Measurements from ENCODE around the gene TOMM7. TPM values are rescaled to one million over a fixed set of nuclear protein-coding genes. Genes with fewer than 3 reads are reported as not detected.
"Not testable (repeated sequence)": the region's sequence is repeated elsewhere in the genome, so short reads cannot be mapped to it uniquely, and the experiment has no call there.

Gene TOMM7
- total RNA-seq, 1 donor from 2014 or later = 650 TPM

DNA sequence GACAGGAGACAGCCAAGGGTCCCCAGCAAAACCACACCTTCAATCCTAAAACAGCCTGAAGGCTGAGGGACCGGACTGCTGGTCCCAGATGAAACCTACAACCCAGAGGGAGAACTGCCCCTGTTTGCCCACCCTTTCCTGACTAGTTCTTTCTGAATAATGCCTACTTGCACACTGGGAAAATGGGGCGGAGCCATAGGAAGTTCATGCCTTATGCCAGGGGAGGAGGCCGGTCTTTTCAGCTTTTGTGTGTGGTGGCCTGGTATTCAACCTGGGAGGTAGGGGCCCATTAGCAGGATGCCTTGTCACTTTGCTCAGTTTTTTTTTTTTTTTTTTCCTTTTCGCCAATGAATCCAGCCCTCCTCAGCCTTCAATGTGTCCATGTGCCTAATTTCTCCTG is 20.7 kb downstream of the TOMM7 start:
- no peak for ATAC-seq
- DNase-seq (ENCODE audit: missing footprints) = no peak
- intact Hi-C loops (cut with DNase I) = no loop called here

DNA sequence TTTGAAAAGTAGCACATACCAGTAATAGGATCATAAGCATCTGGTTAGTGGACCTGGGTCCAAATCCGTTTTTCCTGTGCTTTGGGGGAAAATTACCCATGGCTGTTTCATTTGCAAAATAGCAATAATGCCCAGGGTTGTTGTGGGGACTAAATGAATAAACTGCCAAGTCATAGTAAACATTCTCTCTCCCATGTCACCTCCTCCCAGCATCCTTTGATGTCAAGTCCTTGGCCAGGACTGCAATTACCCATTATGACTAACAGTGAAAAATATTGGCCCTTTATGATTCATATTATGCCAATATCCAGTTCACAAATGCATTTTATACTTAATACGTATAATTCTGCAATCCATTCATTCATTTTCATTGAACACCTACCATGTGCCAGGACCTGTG is 23.0 kb downstream of the TOMM7 start:
- DNase-seq (ENCODE audit: missing footprints) = no peak
- intact Hi-C loops (cut with DNase I) = no loop called here
- no peak for ATAC-seq

DNA sequence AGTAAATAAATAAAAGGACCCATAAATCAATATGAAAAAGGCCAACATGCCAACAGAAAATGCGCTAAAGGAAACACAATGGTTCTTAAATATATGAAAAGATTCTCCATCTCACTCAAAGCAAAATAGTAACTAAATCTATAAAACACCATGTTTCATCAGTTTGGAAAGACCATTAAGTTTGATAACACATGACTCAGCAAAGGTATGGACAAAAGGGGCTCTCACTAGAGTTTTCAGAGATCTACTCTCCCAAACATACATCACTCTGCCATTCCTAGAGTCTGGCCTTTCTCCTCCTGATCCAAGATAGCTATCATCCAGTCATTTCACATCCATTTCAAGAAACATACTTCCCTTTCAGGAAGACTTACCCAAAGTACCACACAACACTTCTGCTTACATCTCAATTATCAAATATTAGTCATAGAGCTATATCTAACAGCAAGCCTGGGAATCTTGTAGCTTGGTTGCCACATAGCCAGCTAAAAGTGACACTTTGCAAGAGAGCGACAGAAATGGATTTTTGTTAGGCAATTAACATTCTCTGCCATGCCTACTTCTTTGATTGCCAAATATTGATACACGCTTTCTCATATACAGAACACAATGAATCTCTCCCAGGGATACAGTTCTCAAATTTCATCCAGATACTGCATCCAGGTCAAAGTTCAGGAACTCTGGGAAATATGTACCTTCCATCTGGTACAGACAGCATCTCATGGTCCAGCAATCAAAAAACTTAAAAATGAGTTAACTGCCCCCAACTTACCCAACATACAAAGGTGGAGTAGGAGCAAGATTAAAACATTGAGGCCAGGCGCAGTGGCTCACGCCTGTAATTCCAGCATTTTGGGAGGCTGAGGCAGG is 28.8 kb downstream of the TOMM7 start:
- DNase-seq (ENCODE audit: missing footprints) = no peak
- ATAC-seq = no peak
- intact Hi-C loops (cut with DNase I) = no loop called here

DNA sequence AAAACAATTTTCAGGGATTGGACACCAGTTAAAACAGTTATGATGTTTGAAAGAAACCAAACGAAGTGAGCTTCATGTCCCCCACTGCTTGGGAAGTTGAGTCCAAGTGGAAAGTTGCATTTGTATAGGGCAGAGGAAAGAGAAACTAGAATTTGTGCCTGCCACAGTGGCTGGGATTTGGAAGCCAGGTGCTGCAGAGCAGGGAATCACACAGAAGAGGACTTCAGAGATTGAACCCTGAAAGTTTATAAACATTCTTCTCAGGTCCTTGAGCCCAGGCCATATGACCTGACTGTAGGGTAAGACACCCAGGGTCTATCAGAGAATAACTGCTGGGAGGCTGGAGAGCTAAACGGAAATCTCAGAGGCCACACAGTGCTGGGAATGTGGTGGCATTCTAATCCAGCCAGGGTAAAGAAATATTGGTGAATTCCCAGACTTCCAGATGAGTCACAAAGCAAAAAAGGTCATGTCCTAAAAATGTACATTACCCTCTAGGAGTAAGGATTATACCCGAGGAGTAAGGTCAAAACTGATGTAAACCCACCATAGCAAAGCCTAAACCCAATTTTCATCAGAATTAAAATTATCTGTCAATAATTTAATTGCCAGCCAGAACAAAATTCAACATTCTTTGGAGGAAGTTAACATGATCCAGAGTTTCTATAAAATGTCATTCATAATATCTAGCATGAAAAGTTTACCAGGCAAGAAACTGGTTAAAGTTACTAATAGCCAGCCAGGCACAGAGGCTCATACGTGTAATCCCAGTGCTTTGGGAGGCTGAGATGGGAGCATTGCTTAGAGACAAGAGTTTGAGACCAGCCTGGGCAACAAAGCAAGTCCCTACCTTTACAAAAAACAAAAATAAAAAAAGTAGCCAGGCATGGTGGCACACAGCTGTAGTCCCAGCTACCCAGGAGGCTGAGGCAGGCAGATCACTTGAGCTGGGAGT is 31.2 kb downstream of the TOMM7 start:
- no peak for DNase-seq (ENCODE audit: missing footprints)
- ATAC-seq = no peak
- intact Hi-C loops (cut with DNase I) = no loop called here

DNA sequence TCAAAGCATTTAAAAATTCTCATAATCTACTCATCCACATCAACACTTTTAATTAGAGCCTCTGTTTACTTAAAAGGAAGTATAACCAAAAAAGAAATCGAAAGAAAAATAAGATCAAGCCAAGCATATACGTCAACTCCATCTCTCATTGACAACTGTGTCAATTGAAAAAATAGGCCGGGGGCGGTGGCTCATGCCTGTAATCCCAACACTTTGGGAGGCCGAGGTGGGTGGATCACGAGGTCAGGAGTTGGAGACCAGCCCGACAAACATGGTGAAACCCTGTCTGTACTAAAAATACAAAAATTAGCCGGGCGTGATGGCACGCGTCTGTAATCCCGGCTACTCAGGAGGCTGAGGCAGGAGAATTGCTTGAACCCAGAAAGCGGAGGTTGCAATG is 32.0 kb downstream of the TOMM7 start:
- ATAC-seq; intact Hi-C loops (cut with DNase I); DNase-seq (ENCODE audit: missing footprints): not testable (repeated sequence)

DNA sequence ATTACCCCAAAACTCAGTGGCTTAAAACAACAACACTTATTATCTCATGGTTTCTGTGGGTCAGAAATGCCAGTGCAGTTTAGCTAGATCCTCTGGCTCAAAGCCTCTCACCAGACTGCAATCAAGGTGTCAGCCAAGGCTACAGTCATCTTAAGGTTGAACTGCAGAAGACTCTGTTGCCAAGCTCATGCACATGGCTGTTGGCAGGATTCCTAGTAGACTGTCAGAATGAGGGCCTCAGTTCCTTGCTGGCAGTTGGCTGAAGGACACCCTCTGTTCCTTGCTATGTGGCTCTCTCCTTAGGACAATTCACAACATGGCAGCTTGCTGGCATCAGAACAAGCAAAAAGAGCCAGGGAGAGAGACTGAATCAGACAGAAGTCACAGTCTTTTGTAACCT is 34.7 kb downstream of the TOMM7 start:
- DNase-seq (ENCODE audit: missing footprints) (no peak), ATAC-seq (no peak)
- intact Hi-C loops (cut with DNase I) = no loop called here

DNA sequence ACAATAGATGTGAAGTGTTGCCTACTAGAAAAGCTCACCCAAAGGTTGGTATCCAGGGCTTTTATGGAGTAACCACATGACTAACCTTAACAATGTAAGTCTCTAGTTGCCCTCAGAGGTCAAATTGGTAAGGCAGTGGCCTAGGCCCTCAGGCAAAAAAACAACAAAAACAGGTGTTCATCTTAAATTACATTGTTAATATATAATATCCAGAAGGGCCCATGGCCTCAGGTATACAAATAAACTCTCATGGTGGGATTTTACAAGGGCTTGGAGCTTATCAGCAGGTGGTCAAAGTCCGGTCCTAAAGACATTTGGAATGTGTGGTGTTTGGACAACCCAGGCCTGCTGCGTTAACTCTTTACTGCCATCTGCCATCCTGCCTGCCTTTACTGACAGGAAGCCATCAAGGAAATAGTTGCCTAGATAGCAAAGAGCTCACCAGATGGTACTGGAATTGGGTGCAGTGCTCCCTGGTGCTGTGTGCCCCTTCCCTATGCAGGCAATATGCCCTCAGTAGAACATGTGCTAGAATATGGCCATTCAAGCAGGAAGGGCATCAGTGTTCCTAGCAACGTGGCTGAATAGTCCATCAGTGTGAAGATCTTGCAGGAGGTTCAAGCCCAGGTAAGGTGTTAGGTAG is 36.2 kb downstream of the TOMM7 start:
- intact Hi-C loops (cut with DNase I) = no loop called here
- ATAC-seq = no peak
- DNase-seq (ENCODE audit: missing footprints) = no peak

DNA sequence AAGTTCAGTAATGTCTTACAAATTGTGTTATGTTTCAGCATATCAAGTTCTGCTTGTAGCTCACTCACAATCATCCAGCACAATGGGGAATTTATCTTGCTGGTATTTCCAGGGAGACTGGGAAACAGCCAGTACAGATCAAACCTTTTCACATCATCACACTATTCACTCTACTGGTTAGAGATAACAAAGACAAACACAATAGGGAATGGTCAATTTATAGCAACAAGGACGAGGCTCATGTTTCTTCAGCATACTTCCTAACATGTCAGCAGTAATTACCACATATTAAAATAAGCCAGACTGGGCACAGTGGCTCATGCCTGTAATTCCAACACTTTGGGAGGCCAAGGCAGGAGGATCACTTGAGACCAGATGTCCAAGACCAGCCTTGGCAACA is 38.3 kb downstream of the TOMM7 start:
- intact Hi-C loops (cut with DNase I) = loop anchor here (5.0 kb wide), 1 partner anchor 57 kb away; the partner anchor contains the start of gene IL6
- DNase-seq (ENCODE audit: missing footprints) (no peak), ATAC-seq (no peak)

DNA sequence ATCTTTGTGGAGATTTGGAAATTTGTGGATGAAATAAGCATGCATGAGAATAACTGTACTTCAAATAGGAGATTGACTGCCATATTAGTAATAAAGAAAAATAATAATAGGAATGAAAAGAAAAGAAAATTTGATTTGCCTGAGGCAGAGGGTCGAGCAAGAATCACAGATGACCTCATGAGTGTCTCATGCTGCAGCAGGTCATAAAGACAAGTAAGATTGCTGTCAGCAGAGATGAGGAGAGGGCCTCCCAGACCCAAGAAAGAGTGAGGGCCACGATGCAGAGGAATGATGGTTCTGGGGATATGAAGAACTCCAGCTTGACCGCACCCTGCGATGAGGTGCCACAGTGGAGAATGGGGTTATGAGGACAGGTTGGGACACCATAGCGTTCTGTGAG is 39.2 kb downstream of the TOMM7 start:
- no peak for DNase-seq (ENCODE audit: missing footprints)
- intact Hi-C loops (cut with DNase I) = loop anchor here (5.0 kb wide), 1 partner anchor 56 kb away; the partner anchor contains the start of gene IL6
- ATAC-seq = no peak

DNA sequence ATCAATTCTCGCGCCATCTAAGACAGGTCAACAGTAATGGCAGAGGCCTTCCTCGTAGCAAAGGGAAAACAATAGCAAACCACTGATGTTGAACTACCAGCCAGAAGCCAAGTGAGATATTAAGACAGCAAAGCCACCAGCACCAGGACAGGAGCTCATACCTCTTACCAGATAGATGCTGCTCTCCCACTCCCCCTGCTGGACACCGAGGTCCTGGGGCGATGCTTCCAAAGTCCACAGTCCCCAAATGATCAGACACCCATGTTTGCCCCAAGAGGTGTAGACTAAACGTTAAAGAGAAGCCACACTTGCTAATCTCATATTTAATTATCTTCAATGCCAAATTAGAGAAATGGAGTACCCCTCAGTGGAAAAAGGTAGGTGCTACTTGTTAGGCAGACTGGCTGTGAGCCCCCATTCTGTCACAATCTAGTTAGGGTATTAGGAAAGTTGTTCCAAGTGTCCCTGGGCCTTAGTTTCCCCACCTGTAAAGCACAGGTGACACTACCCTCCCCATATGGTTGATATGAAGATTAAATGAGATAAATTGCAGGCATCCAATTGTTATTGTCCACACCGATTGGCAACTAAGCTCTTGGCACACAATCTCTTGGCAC is 39.9 kb downstream of the TOMM7 start:
- ATAC-seq (peak; percentile 32), DNase-seq (ENCODE audit: missing footprints) (no peak)
- intact Hi-C loops (cut with DNase I) = loop anchor here (1.0 to 5.0 kb wide), 2 partner anchors 55 to 222 kb away; partner anchors contain the start of gene IL6

DNA sequence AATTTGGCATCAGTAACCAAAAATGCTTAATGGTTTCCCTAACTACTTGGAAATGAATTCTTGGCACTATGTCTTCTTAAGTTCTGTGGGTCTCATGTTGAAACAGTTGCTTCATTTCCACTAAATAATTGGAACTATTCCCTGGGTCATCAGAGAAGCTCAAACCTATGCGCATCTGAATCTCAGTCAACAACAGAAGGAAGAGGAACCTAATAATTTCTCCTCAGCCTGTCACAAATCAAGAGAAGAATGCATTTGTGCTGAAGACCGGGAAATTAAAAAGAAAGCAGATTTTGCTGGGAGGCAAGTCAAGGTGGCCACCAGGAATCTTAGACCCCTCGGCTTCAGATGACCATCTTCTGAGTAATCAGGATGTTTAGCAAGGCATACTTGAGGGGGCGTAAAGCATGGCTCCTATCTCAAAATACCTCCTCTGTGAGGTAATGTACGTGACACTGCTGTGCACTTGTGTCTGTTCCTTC is 41.4 kb downstream of the TOMM7 start:
- intact Hi-C loops (cut with DNase I) = loop anchor here (5.0 kb wide), 1 partner anchor 54 kb away; the partner anchor contains the start of gene IL6
- DNase-seq (ENCODE audit: missing footprints) (no peak), ATAC-seq (peak; percentile 61)

DNA sequence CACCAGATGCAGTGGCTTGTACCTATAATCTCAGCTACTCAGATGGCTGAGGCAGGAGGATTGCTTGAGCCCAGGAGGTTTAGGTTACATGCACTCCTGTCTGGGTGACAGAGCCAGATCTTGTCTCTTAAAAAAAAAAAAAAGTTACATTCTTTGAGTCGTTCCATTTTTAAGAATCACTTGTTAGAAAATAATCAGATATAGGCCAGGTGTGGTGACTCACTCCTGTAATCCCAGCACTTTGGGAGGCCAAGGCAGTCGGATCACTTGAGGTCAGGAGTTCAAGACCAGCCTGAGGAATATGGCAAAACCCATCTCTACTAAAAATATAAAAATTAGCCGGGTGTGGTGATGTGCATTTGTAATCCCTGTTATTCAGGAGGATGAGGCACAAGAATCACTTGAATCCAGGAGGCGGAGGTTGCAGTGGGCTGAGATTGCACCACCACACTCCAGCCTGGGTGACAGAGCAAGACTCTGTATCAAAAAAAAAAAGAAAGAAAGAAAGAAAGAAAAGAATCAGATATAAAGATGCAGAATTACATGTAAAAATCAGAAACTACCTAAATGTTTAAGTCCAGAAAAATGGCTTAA is 42.8 kb downstream of the TOMM7 start:
- intact Hi-C loops (cut with DNase I) = loop anchor here (5.0 kb wide), 1 partner anchor 53 kb away; the partner anchor contains the start of gene IL6
- not testable (repeated sequence) for ATAC-seq; DNase-seq (ENCODE audit: missing footprints)

DNA sequence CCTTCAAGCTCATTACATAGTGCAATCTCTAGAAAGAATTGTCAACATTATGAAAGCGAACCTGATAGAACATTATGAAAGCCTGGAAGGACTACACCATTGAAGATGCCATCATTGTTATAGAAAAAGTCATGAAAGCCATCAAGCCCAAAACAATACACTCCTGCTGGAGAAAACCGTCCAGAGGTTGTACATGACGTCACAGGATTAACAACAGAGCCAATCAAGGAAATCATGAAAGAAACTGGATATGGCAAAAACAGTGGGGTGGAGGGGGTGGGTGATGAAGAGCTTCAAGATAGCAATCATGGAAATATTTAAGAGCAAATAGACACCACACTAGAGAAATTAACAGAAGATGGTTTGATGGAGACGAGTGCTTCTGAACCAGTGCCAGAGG is 45.7 kb downstream of the TOMM7 start:
- DNase-seq (ENCODE audit: missing footprints) = no peak
- ATAC-seq = no peak
- intact Hi-C loops (cut with DNase I) = no loop called here

DNA sequence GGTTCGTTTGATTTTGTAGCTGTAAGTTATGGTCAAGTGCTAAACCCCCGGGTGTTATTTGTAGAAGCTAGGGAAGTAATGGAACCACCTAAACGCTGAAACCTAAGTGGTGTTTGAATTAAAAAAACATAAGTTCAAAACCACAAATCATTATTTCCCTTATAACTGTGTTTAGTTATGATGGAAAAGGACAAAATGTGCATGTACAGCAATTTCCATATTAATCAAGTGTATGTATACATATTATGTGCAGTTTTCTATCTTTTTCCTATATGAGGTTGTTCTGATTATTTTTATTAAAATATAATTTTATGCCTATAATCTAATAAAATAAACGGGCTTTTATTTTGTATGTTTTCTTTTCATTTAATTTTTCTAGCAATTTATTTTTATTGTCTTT is 49.8 kb downstream of the TOMM7 start:
- no peak for DNase-seq (ENCODE audit: missing footprints)
- intact Hi-C loops (cut with DNase I) = no loop called here
- no peak for ATAC-seq

DNA sequence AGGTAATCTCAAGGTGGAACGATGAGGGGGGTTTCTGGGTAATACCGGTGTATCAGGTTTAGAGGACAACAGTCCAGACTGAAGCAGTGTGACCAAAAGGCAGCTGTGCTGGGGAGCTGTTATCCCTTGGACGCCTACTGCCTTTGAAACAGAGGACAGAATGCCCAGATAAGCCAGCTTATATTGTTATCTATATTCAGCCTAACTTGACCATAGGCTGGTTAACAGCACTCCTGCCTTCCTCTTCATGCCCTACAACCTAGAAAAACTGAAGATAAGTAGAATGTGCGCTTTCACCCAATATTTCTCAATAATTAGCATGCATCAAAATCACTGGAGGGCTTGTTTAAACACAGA is 50.8 kb downstream of the TOMM7 start:
- ATAC-seq (no peak), DNase-seq (ENCODE audit: missing footprints) (no peak)
- intact Hi-C loops (cut with DNase I) = no loop called here

DNA sequence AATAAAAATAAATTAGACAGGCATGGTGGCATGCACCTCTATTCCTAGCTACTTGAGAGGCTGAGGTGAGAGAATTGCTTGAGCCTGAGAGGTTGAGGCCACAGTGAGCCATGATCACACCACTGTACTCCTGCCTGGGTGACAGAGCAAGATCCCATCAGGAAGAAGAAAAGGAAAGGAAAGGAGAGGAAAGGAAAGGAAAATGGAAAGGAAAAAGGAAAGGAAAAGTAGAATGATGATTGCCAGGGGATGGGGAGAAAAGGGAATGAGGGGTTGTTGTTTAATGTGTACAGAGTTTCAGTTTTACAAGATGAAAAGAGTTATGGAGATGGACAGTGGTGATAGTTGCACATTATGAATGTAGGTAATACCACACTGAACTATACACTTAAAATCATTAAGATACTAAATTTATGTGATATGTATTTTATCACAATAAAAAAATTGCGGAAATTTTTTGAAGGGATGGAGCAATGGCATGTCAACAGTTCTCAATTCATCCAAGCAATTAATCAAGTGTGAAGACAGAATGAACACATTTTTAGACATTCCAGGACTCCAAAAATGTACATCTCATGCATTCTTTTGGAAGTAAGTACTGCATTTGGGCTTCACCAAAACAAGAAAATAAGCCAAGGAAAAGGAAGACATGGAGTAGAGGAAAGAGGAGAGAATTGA is 51.3 kb downstream of the TOMM7 start:
- DNase-seq (ENCODE audit: missing footprints) = no peak
- no peak for ATAC-seq

DNA sequence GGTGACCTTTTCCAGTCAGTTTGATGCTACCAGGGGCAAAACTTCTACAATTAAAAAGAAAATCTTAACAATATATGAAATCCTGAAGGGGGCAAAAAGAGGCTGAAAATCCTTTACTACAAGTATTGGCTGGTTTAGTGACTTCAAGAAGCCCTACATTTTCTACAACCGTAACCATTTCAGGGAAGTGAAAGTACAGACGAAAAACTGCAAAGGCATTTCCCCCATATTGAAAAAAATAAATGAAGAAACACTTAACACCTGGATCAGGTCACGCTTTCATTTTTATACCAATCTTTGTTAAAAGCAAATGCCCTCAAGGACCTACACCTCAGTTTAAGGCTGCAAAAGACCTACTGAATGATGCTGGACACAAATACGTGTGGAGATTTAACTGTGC is 57.0 kb downstream of the TOMM7 start:
- ATAC-seq (no peak), DNase-seq (ENCODE audit: missing footprints) (no peak)
- intact Hi-C loops (cut with DNase I) = no loop called here

More for the DNA sequence above, 51.3 kb downstream of the TOMM7 start:
- intact Hi-C loops (cut with DNase I) = no loop called here
